ENCODE results near the gene MDFI.

- TF ChIP-seq CTCF (conservative IDR thresholded peaks at IDR 0.05; ENCODE audit: low read depth in 2 of 2) (no peak), POLR2AphosphoS5 (IDR thresholded peaks at IDR 0.05; ENCODE audit: low read depth) (no peak), STAT1 (IDR thresholded peaks at IDR 0.05; ENCODE audit: unreplicated experiment) (no peak)
Observed at GRCh38 chr6:41655176-41655575, 16.9 kb downstream of the MDFI start.
